K562 treated with DMSO at 1 percent for 12 hours (cell line): ENCODE results near the gene RHBDF1. TPM values are rescaled to one million over a fixed set of nuclear protein-coding genes. Genes with fewer than 3 reads are reported as not detected.

Source experiments
- total RNA-seq: library from RNA; unstranded; fragments of 300-600 nt; gene quantifications from 2 replicates; pipeline ENCODE4 v1.2.3, GENCODE V29; 2022; ENCODE audit not compliant: insufficient read depth

The RHBDF1 gene, protein sequence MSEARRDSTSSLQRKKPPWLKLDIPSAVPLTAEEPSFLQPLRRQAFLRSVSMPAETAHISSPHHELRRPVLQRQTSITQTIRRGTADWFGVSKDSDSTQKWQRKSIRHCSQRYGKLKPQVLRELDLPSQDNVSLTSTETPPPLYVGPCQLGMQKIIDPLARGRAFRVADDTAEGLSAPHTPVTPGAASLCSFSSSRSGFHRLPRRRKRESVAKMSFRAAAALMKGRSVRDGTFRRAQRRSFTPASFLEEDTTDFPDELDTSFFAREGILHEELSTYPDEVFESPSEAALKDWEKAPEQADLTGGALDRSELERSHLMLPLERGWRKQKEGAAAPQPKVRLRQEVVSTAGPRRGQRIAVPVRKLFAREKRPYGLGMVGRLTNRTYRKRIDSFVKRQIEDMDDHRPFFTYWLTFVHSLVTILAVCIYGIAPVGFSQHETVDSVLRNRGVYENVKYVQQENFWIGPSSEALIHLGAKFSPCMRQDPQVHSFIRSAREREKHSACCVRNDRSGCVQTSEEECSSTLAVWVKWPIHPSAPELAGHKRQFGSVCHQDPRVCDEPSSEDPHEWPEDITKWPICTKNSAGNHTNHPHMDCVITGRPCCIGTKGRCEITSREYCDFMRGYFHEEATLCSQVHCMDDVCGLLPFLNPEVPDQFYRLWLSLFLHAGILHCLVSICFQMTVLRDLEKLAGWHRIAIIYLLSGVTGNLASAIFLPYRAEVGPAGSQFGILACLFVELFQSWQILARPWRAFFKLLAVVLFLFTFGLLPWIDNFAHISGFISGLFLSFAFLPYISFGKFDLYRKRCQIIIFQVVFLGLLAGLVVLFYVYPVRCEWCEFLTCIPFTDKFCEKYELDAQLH
- total RNA-seq = 4.1 and 6.4 TPM in 2 replicates

GRCh38 chr16:72561-73548 lies at the start of gene RHBDF1:
TSS of gene RHBDF1 (minus strand) at chr16:72631. CDS start at chr16:65015, 7,616 bp downstream.

GRCh38 chr16:77807-78443 lies 5.5 kb upstream of the RHBDF1 start, which contains the start of gene MPG:
TSS of gene MPG (plus strand) at chr16:78225. CDS start at chr16:78310, 85 bp downstream.

DNA sequence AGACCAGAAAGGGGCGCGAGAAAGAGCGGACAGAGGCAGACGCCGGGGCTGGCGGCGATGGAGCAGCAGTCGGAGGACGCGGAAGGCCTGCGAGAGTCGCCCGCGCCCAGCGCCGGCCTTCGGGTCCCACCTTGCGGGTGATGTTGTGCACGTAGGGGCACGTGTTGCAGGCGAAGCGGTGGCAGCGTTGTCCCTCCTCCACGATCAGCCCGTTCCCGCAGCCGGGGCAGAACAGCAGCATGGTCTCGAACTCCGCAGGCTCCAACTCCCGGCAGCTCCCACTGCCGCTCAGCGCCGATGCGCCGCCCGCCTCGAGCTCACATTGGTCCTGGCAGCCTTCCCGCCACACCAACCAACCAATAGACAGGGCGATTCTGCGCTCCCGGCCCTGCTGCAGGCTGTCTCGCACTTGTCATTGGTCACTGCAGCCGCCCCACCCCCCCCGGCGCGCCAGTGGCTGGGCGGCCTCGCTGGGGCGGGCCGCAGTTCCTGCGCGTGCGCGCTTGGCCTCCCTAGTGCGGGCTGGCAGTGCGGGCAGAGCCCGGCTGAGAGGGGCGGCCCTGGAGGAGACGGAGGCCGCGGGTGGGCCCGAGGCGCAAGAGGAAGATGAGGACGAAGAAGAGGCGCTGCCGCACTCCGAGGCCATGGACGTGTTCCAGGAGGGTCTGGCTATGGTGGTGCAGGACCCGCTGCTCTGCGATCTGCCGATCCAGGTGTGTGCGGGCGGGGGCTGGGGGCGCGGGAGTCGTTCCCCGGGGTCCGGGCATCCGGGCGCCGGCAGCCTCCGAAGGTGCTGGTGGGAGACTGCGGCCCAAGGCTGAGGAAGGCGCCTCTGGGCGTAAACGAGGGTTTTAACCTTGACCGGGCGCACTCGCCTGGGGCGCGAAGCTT lies 18.8 kb downstream of the RHBDF1 start, which contains the start of the genes POLR3K and SNRNP25:
Gene POLR3K, minus strand, starts transcription at position 263 of the 891 bp plus-strand sequence. Its CDS starts 22 bp downstream, at position 241.
Gene SNRNP25, plus strand, starts transcription at position 483 of the 891 bp plus-strand sequence. Its CDS starts 189 bp downstream, at position 672.

Other genes starting within 250 kb of the RHBDF1 start
- gene POLR3K, start 19.0 kb downstream of the RHBDF1 start, total RNA-seq = 37.9 and 51.3 TPM in 2 replicates
- gene SNRNP25, start 18.8 kb downstream of the RHBDF1 start, total RNA-seq = 69.1 and 100 TPM in 2 replicates
- gene MPG, start 5.6 kb upstream of the RHBDF1 start, total RNA-seq = 82.0 and 140 TPM in 2 replicates
- gene NPRL3, start 66.0 kb upstream of the RHBDF1 start, total RNA-seq = 24.8 and 44.1 TPM in 2 replicates
- 91.5 and 152 TPM in 2 replicates for gene HBZ, start 80.0 kb upstream of the RHBDF1 start, total RNA-seq
- not detected in 2 replicates for gene HBM, start 93.3 kb upstream of the RHBDF1 start, total RNA-seq
- gene HBA2, start 100.2 kb upstream of the RHBDF1 start, total RNA-seq = 139 and 152 TPM in 2 replicates
- 556 and 839 TPM in 2 replicates for gene HBA1, start 104.0 kb upstream of the RHBDF1 start, total RNA-seq
- 34.4 and 92.7 TPM in 2 replicates for gene HBQ1, start 107.8 kb upstream of the RHBDF1 start, total RNA-seq
- 48.4 and 56.4 TPM in 2 replicates for gene LUC7L, start 156.8 kb upstream of the RHBDF1 start, total RNA-seq
- 78.1 and 81.9 TPM in 2 replicates for gene FAM234A, start 162.2 kb upstream of the RHBDF1 start, total RNA-seq
- not detected in 2 replicates for gene RGS11, start 203.3 kb upstream of the RHBDF1 start, total RNA-seq
- not detected in 2 replicates for gene ARHGDIG, start 208.0 kb upstream of the RHBDF1 start, total RNA-seq
- gene PDIA2, start 210.5 kb upstream of the RHBDF1 start, total RNA-seq = not detected in 2 replicates